ENCODE measurements around the gene RGS6. TPM values are rescaled to one million over a fixed set of nuclear protein-coding genes. Genes with fewer than 3 reads are reported as not detected.

Gene RGS6
- total RNA-seq, 2 donors from 2014 or later = 0.43 to 0.78 TPM

DNA sequence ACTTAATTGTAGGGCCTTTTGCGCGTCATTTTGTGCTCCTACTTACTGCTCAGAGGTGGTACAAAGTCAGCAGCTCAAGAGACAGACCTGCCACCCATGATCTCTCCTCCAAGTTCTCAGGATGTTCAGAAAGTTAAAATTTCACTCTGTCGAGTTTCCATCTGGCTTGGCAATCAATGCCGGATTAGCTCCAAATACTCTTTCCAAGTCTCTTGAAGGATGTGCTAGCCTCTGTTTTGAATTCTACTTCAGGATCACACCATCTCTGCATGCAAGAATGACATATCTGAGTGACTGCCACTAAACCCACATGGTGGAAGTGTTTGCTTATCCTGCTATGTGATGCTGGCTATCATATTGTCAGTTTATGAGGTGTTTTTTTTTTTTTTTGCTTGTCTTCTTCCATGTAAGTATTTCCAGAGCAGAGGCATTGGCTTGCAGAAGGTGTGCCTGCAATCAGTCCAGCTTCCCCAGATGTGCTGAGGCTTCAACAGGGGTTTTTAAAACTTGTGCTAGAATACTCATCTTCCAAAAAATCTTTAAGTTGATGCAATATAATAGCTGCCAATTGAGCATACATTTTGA lies 125.6 kb downstream of the RGS6 start:
- intact Hi-C loops (cut with DNase I, micrococcal nuclease) = no loop called here
- no peak for ATAC-seq
- no peak for DNase-seq

DNA sequence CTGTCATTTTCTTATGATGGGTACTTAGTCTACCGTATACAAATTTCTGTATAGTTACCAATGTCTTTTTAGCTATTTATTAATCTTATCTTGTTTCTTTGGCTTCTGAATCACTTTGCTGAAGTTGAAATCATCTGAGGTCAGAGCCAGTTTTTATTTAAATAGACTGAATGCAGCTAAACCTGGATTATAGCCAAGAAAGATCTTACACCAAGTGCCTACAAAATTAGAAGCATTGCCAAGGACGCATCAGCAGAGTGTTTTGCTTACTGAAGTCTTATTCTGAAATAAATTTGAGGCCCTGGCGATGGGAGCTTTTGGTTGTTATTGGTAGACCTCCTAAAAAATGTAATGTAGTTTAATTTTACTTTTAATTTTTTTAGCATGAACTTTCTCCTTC lies 128.2 kb downstream of the RGS6 start:
- no peak for DNase-seq
- intact Hi-C loops (cut with DNase I, micrococcal nuclease) = no loop called here
- no peak for ATAC-seq

DNA sequence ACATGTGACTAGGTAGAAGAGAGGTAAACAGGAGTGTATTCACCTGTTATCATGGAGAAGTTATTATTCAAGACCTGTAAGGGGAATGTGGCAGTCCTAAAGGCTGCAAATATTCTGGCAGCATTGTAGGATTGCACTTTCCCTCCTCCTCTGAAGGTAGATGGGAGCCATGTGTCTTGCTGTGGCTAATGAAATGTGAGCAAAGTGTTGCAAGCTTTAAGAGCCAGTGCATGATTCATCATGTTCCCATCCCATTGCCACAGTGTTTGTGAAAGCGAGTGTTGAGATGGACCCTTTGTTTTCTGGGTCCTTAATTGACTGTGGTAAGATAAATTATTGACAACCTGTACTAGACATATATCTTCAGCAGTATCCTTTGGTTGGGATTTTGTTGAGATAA lies 128.7 kb downstream of the RGS6 start:
- DNase-seq (no peak), ATAC-seq (no peak)
- intact Hi-C loops (cut with DNase I, micrococcal nuclease) = no loop called here

DNA sequence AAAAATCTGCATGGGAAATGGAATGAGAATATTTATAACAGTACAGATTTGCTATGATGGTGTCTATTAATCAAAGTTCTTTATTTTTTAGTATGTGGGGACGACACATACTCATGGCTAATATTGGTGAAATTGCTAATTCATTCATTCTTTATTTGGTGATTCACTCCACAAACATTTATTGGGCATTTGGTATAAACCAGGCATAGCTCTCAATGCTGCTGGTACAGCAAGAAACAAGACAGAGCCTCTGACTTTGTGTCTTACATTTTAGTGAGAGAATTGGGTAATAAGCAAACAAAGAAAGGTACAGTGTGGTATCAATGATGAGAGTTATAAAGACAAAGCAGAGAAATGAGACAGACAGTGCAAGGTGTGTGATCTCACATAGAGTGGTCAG lies 129.5 kb downstream of the RGS6 start:
- DNase-seq = no peak
- intact Hi-C loops (cut with DNase I, micrococcal nuclease) = no loop called here
- no peak for ATAC-seq

DNA sequence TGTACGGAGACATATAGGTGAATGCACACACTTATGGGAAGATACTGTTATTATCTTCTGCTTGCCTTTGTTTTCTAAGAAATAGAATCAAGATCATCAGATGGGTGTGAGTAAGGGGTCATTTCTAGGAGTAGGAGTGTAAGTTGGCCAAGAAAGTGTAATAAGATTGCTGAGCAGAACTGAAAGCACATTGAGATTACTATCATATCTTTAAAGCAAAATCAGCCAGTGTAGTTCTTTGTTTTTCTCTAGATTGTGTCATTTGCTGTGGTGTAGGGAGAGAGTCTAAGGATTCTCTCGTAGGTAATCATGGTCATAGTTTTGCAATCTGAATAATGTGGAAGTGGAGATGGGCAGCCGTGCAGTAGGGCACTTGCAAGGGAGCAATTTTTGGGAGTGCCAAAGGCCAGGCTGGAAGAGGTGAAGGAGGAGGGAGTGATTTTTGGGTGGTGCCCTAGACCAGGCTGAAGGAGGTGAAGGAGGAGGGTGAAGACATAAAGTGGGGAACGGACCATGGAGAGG lies 131.6 kb downstream of the RGS6 start:
- DNase-seq (no peak), ATAC-seq (no peak)
- intact Hi-C loops (cut with DNase I, micrococcal nuclease) = no loop called here

DNA sequence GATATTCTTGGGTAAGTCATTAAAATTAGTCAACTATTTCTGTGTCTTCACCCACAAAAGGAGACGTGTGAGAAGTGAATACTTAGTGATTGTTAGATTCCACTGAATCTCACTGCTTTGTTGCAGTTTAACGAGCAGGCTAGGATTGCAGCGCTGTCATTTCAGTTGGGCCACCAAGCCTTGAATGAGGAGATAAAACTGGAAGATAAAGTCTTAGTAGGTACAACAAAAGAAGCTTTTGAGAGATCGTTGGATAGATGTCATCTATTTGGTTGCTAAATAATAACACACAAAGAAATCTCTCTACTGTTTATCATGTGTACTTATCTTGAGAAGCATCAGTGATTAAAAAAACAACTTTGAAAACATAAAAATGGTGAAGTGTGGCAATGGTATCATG lies 132.3 kb downstream of the RGS6 start:
- intact Hi-C loops (cut with DNase I, micrococcal nuclease) = no loop called here

DNA sequence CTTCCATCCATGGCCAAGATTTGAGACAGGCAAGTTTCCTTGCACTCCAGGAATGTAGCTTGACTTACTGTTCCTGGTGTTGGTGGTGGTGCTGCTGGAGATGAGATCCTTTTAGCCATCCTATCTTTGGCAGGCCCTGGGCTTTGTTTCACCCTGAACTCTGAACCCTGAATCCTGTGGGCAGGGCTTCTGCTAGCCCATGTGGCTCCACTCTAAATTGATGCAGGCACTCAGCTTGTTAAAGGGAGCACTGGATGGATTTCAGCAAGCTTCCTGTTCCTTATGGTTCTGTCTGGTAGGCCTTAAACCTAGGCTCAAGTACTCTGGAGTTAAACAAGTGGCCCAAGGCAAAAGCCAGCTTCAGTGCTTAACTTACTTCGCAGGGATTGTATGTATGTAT lies 138.2 kb downstream of the RGS6 start:
- ATAC-seq (no peak), DNase-seq (no peak)
- intact Hi-C loops (cut with DNase I, micrococcal nuclease) = no loop called here

More for the DNA sequence above, 132.3 kb downstream of the RGS6 start:
- DNase-seq (no peak), ATAC-seq (no peak)

DNA sequence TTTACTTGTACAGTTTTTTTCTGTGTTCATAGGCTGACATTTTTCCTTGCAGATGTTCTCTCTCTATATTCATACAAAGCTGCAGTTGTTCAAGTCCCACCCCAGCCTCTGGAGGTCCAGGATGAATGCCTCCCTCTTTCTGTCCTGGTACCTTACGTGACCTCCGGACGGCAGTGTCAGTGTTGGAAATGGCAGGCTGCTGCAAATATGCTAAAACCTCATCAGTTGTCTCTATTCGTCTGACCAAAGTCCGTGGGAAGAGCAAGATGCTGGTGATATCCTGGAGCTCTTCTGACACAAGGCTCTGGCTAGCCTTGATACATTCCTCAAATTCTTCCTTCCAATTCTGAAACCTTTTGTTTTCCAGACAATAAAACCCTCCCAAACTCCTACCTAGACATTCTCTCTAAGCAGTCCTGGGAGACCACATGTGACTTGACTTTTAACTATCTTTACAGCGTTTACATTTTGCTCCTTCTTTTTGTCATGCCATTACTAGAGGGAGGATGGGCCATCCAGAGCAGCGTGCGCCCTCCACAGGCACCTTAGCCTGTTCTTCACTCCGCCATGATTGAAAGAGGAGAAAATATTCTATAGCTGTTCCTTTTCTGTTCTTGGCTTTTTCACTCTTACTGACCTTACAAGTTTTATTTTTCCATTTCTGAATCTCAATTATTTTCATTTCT lies 143.6 kb downstream of the RGS6 start:
- DNase-seq (no peak), ATAC-seq (no peak)
- intact Hi-C loops (cut with DNase I, micrococcal nuclease) = no loop called here

DNA sequence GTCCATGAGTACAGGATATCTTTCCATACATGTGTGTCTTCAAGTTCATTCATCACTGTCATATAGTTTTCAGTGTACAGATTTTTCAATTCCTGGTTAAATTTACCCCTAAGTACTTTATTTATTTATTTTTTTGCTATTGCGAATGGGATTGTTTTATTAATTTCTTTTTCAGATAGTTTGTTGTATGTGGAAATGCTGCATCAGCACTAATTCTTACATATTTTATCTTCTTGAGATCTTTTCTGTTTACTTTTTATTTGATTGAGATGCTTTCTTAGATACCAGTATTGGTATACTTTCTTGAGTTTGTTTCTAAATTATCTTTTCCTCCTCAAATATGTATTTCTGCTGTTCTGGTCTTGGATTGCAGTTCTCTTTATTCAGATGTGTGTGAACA lies 148.9 kb downstream of the RGS6 start:
- no peak for ATAC-seq
- DNase-seq = no peak
- intact Hi-C loops (cut with DNase I, micrococcal nuclease) = no loop called here

DNA sequence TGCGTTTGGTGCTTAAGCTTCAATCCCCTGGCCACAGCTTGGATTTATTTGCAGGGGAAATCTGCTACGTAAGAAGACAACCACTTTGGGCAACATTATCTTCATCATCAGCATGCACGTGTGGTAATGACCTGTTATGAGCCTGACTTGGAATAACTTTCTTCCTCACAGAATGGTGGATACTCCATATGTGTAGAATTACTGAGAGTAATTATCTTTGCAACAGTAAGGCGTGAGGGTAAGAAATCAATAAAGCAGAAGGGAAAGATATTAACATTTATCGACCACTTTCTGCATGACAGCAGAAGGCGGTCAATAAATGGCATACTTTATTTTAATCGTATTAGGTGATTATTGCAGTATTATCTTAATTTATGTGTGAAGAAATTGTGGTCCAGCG lies 152.7 kb downstream of the RGS6 start:
- intact Hi-C loops (cut with DNase I, micrococcal nuclease) = no loop called here
- no peak for ATAC-seq

DNA sequence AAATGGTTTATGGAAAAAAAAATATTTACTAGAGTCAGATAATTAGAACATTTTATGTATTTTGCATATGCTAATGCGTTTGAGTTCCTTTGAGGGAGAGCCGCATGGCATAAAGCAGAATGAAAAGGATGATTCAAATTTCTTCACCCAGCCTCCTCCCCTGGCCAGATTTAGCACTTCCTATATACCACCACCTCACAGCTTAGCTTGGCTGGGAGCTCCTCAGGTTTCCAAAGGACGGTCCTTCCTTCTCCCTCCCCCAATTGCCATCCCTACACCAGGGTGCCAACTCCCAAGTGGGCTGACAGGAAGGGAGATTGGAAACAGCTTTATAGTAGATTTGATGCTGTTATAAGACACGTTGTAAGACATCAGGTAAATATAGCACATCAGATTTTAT lies 157.4 kb downstream of the RGS6 start:
- no peak for DNase-seq
- intact Hi-C loops (cut with DNase I, micrococcal nuclease) = no loop called here
- ATAC-seq = no peak

More for the DNA sequence above, 152.7 kb downstream of the RGS6 start:
- no peak for DNase-seq

DNA sequence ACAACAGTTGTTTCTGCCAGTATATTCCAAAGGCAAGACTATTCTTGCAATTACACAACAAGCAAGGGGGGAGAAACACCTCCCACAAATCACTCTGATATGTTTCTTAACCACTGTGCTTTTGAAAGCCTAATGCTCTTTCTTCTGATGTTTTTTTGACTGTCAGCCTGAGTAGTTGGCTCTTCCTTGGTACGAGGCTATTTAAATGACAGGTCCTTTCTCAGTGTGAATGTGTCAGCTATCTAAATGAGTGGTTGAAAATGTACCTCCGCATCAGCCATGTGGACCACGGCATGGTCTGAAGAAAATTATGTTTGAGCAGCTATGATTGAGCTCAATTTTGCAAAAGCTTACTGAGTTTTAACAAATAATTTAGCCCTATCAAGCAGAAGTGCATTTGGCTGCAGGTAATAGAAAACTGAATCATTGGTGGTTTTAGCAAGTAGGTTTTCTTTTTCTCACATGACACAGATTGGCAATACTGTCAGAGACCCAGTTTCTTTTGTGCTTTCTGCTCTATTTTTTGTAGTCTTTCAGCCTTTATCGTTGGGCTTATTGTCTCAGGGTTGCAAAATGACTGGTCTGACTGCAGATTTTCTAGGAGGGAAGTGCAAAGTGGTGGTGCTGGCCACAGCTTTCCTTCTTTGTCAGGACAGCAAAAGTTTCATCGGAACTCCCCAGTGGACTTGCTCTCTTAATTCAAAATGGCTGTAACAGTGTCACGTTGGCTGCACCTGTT lies 162.8 kb downstream of the RGS6 start:
- DNase-seq (no peak), ATAC-seq (no peak)
- intact Hi-C loops (cut with DNase I, micrococcal nuclease) = no loop called here

DNA sequence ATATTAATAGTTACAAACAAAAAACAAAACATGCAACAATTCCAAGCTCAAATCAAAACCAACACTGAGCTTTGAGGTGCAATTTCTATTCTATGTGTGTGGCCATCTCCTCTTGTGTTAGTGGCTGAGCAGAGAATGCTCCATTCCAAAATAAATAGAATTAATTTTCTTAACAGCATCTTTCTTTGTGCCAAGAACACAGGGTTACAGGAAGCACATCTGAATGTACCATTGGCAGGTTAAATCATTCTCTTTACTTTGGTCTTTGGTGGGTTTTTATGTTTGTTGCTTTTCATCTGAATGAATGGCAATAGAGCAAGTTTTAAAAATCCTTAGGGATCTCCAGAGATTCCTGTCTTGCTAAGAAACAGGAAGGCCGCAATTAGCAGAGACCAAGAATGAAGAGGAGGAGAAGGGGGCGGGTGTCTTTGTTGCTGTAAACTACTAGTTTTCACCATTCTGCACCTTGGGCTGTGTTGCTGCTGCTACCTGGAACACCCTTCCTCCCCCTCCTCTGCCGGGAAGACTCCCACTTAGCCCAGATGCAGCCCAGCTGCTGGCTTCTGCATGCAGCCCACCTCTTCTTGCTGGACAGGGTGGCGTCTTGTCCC lies 165.0 kb downstream of the RGS6 start:
- intact Hi-C loops (cut with DNase I, micrococcal nuclease) = no loop called here
- ATAC-seq (no peak), DNase-seq (no peak)

DNA sequence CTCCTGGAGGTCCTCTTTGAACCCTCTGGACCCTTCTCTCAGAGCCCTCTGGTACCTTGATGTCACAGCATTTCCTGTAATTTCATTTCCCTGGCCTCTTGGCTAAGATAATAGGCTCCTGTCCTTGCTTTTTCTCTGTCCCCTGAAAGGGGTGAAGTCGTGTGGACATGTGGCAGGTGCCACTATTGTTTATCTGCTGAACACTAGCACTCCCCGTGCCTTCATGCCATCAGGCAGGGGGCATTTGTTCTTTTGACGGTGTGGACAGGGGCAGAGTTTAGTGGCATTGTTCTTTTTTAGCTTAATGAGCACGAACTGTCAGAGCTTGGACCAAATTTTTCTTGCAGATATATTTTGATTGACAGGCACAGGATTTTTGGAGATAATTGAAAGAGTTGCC lies 166.0 kb downstream of the RGS6 start:
- no peak for ATAC-seq

DNA sequence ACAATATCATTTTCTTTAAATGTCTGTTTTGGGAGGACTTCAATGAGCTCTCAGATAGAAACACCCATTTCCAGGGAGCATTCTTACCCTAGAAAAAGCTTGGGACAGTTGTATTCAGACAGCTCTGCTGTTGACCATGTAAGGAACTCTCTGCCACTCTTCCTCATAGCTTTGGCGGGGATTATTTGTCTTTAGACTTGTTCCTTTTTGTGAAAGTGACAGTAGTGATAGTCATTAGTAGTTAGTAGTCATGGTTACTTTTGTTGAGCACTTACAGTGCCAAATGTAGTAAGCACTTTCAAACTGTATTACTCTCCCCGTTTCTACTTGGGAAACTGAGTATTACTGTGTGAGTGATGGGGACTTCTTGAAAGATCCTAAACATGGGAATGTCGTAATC lies 167.3 kb downstream of the RGS6 start:
- ATAC-seq (no peak), DNase-seq (no peak)
- intact Hi-C loops (cut with DNase I, micrococcal nuclease) = no loop called here

More for the DNA sequence above, 166.0 kb downstream of the RGS6 start:
- intact Hi-C loops (cut with DNase I, micrococcal nuclease) = no loop called here
- no peak for DNase-seq

DNA sequence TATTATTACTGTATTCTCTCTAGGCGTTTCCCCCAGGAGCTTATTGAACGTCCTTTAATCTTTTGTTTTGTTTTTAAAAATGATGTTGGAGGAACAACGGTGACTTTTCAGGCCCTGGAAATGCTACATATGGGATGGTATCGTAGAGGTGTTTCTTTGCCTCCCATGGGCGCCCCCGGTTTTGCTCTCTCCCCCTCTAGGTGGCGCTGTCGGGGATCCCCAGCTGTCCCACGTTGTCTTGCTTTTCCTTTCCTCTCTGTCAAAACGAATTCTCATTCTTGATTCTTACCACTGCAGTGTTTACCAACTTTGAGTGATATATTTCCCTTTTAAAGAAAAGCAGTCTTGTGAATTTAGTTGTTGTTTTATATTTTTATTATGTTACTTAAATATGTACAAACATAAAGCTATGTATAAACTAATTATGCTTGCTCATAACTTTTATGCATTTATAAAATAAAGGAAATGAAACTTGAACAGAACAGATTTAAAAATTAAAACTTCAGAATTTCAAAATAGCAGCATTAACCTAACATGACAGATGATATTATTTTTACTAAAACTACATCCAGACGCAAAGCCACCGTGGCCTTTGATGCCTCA lies 171.9 kb downstream of the RGS6 start:
- peak in 1 of 2 donors; percentile 10 for DNase-seq

DNA sequence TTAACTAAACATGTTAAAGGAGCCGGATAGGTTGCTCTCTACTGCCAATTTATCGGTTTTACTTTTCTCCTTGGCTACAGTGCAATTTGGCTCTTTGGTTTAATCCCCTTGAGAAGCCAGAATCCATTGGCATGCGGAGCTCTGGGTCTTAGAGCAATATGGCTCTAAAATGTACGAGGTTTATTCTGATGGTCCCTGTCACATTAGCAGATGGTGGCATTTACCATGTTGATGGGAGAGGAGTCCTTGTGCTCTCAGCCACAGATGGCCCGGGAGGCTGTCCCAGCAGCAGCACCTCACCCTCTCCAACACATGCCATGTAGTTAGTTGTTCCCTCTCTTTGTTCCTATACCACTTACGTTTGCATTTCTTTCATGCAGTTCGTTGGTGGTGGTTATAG lies 179.7 kb downstream of the RGS6 start:
- intact Hi-C loops (cut with DNase I, micrococcal nuclease) = no loop called here
- no peak for DNase-seq
- ATAC-seq = no peak

More for the DNA sequence above, 171.9 kb downstream of the RGS6 start:
- intact Hi-C loops (cut with DNase I, micrococcal nuclease) = no loop called here
- ATAC-seq = no peak

DNA sequence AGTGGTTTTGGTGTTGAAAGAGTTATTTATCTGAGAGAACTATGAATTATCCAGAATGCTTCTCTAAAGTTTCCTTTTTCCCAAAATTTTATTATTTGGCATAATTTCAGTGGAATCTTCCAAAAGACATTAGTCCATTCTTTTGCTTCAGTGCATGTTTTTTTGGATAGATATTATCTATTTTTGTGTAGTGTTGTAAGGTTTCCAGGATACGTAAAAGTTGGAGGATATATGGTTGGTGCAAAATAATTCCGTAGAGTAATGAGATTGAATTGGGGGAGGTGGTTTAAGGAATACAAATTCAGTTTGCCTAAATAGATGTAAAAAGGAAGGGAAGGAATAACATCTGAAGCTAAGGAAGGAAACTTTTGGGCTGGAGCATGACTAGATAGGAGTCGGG lies 186.6 kb downstream of the RGS6 start:
- ATAC-seq = no peak
- no peak for DNase-seq
- intact Hi-C loops (cut with DNase I, micrococcal nuclease) = no loop called here

DNA sequence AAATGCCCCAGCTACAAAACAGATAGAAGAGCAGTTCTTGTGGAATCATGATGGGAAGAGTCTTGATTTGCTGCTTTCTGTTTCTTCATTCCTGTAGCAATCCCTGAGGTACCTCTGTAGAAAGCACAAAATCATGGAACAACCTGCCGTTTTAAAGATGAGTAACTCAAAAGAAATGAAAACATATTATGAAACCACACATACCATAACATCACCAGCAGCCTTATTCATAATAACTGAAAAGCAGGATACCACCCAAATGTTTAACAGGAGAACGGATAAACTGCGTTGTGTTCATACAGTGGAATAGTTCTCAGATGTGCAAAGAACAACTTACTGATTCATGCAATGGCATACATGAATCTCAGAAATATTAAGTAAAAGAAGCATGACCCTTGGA lies 188.1 kb downstream of the RGS6 start:
- DNase-seq = no peak
- intact Hi-C loops (cut with DNase I, micrococcal nuclease) = no loop called here
- no peak for ATAC-seq

Data from left colon (tissue), 2 donors.